Esophagus (tissue), 2 donors: ENCODE measurements around the gene BLACAT1. TPM values are rescaled to one million over a fixed set of nuclear protein-coding genes. Genes with fewer than 3 reads are reported as not detected.

Source experiments
- polyA plus RNA-seq, 2 donors: library from polyadenylated mRNA; stranded (reverse); fragments of 200-250 nt; gene quantifications; one replicate each; pipeline ENCODE4 v1.2.3, GENCODE V29; 2013
- donor health status: healthy with polysubstance abuse.
- donor health status: Bipolar disorder and iron deficiency.

Gene BLACAT1
- polyA plus RNA-seq, 2 donors = 0.51 to 0.60 TPM

Other genes with a start within 250 kb of the BLACAT1 start
- 1 to 10 TPM; 3.2 to 3.4 TPM for gene DSTYK, start 244.3 kb downstream of the BLACAT1 start, polyA plus RNA-seq
- gene TMCC2, start 228.1 kb downstream of the BLACAT1 start, polyA plus RNA-seq = under 1 TPM; 0.58 to 0.59 TPM
- gene NUAK2, start 134.3 kb downstream of the BLACAT1 start, polyA plus RNA-seq = 10 to 100 TPM; 14.7 to 28.3 TPM
- gene KLHDC8A, start 99.1 kb downstream of the BLACAT1 start, polyA plus RNA-seq = 1 to 10 TPM; 5.5 to 8.0 TPM
- gene LEMD1, start 34.0 kb downstream of the BLACAT1 start, polyA plus RNA-seq = under 1 TPM; 0.78 to 0.81 TPM
- gene CDK18, start 48.6 kb upstream of the BLACAT1 start, polyA plus RNA-seq = 1 to 10 TPM; 3.5 to 9.0 TPM
- gene ELK4, start 176.0 kb upstream of the BLACAT1 start, polyA plus RNA-seq = 1 to 10 TPM; 4.0 to 4.2 TPM
- 1 to 10 TPM in 1 of 2 donors, under 1 TPM in 1; 0.88 to 1.1 TPM for gene SLC45A3, start 224.5 kb upstream of the BLACAT1 start, polyA plus RNA-seq